ENCODE results near the gene EPHB1. TPM values are rescaled to one million over a fixed set of nuclear protein-coding genes. Genes with fewer than 3 reads are reported as not detected.

EPHB1 gene
- total RNA-seq, 1 experiment from 2014 or later = 0.86 TPM

GRCh38 chr3:135228201-135228600 is 433.1 kb downstream of the EPHB1 start:
- Histone ChIP-seq H3K9me2 (ENCODE audit: insufficient read depth) (no peaks in the 10 kb centered on the region), H3K4me3 (replicated peaks in 1 of 2; ENCODE audit: low read depth in 1 of 2, low read length in 2 of 2) (no peak overlapping the region), H2AFZ (ENCODE audit: low read depth, low read length, poor library complexity, severe bottlenecking) (no peak overlapping the region), H3K9me3 (ENCODE audit: control insufficient read depth in 1 of 2, insufficient read depth in 1 of 2, low read depth in 1 of 2, low read length in 2 of 2) (no peaks in the 10 kb centered on the region), H3K79me2 (ENCODE audit: insufficient read depth, low read length) (no peaks in the 10 kb centered on the region), H3K27ac (ENCODE audit: low read depth, low read length) (no peak overlapping the region), H4K20me1 (ENCODE audit: insufficient read depth) (no peaks in the 10 kb centered on the region), H3K9ac (ENCODE audit: low read length) (no peak overlapping the region), H3K4me2 (ENCODE audit: low read length) (no peak overlapping the region), H3K4me1 (ENCODE audit: control insufficient read depth in 1 of 2, insufficient read depth in 2 of 2, low read length in 2 of 2) (no peaks in the 10 kb centered on the region), H3K36me3 (ENCODE audit: control insufficient read depth in 1 of 2, insufficient read depth in 2 of 2, low read length in 2 of 2) (no peaks in the 10 kb centered on the region), H3K27me3 (ENCODE audit: insufficient read depth, low read length) (no peaks in the 10 kb centered on the region; the same call in none of the 2 replicates)
- no peak for DNase-seq (ENCODE audit: low read depth, low spot score)
- RAD21 ChIA-PET (ENCODE audit: low non-redundant PET in 1 of 2, low total read pairs in 2 of 2, uncharacterized antibody in 2 of 2, unreplicated experiment in 2 of 2) = no interaction called here
- POLR2A ChIA-PET = no interaction called here
- no peak for ATAC-seq
- TF ChIP-seq ZFX (IDR thresholded peaks at IDR 0.05) = no peak
- TF ChIP-seq EZH2phosphoT487 (IDR thresholded peaks at IDR 0.05; ENCODE audit: borderline replicate concordance) = no peak
- TF ChIP-seq POLR2A (IDR thresholded peaks at IDR 0.05; ENCODE audit: borderline replicate concordance, extremely low read depth, insufficient read depth, insufficient read length) = no peak
- TF ChIP-seq, protein P1, sequence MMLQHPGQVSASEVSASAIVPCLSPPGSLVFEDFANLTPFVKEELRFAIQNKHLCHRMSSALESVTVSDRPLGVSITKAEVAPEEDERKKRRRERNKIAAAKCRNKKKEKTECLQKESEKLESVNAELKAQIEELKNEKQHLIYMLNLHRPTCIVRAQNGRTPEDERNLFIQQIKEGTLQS (IDR thresholded peaks at IDR 0.05) = no peak
- no peak for TF ChIP-seq ZNF274 (IDR thresholded peaks at IDR 0.05; ENCODE audit: low read depth, low read length)
- no peak for TF ChIP-seq TCF7L2 (IDR thresholded peaks at IDR 0.05; ENCODE audit: borderline replicate concordance, extremely low read depth, insufficient read depth, insufficient read length)
- TF ChIP-seq SRF (IDR thresholded peaks at IDR 0.05; ENCODE audit: low read depth) = no peak
- no peak for TF ChIP-seq FOSL1 (IDR thresholded peaks at IDR 0.05; ENCODE audit: low read depth)
- TF ChIP-seq YY1 (IDR thresholded peaks at IDR 0.05; ENCODE audit: extremely low read depth, insufficient replicate concordance, low read depth, low read length) = no peak
- no peak for TF ChIP-seq SP1 (IDR thresholded peaks at IDR 0.05; ENCODE audit: low read depth)
- no peak for TF ChIP-seq RAD21 (IDR thresholded peaks at IDR 0.05; ENCODE audit: low read depth)
- TF ChIP-seq SIN3A (IDR thresholded peaks at IDR 0.05; ENCODE audit: low read depth) = no peak
- TF ChIP-seq CEBPB (IDR thresholded peaks at IDR 0.05; ENCODE audit: low read depth) = no peak
- TF ChIP-seq, protein P2, sequence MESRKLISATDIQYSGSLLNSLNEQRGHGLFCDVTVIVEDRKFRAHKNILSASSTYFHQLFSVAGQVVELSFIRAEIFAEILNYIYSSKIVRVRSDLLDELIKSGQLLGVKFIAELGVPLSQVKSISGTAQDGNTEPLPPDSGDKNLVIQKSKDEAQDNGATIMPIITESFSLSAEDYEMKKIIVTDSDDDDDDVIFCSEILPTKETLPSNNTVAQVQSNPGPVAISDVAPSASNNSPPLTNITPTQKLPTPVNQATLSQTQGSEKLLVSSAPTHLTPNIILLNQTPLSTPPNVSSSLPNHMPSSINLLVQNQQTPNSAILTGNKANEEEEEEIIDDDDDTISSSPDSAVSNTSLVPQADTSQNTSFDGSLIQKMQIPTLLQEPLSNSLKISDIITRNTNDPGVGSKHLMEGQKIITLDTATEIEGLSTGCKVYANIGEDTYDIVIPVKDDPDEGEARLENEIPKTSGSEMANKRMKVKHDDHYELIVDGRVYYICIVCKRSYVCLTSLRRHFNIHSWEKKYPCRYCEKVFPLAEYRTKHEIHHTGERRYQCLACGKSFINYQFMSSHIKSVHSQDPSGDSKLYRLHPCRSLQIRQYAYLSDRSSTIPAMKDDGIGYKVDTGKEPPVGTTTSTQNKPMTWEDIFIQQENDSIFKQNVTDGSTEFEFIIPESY (IDR thresholded peaks at IDR 0.05; ENCODE audit: extremely low read depth, insufficient replicate concordance, low read length) = no peak
- TF ChIP-seq MAX (IDR thresholded peaks at IDR 0.05) = no peak
- TF ChIP-seq ELF1 (IDR thresholded peaks at IDR 0.05; ENCODE audit: borderline replicate concordance, low read depth) = no peak
- no peak for TF ChIP-seq POLR2AphosphoS5 (IDR thresholded peaks at IDR 0.05; ENCODE audit: low read depth, low read length)
- TF ChIP-seq CTCF (IDR thresholded peaks at IDR 0.05 in 2 of 3, conservative IDR thresholded peaks at IDR 0.05 in 1 of 3; ENCODE audit: borderline replicate concordance in 1 of 3, insufficient read depth in 1 of 3, low read depth in 2 of 3, low read length in 2 of 3) = no peak
- no peak for TF ChIP-seq REST (IDR thresholded peaks at IDR 0.05; ENCODE audit: low read depth)
- no peak for TF ChIP-seq EGR1 (IDR thresholded peaks at IDR 0.05; ENCODE audit: low read depth)
- no TSS peak for BruUV-seq (replicated peaks)
- intact Hi-C loops (cut with micrococcal nuclease) = no loop called here
- CTCF ChIA-PET = interaction anchor here (1.1 kb wide), 1 partner anchor 276 kb away, joined by 3 read pairs; no protein-coding TSS in a partner anchor

Measured in HCT116 (cell line).